Measurements from ENCODE around the gene NETO2. TPM values are rescaled to one million over a fixed set of nuclear protein-coding genes. Genes with fewer than 3 reads are reported as not detected.
"Not testable (repeated sequence)": the region's sequence is repeated elsewhere in the genome, so short reads cannot be mapped to it uniquely, and the experiment has no call there.

The NETO2 gene
- total RNA-seq, 1 donor from 2014 or later = 16.3 TPM

DNA sequence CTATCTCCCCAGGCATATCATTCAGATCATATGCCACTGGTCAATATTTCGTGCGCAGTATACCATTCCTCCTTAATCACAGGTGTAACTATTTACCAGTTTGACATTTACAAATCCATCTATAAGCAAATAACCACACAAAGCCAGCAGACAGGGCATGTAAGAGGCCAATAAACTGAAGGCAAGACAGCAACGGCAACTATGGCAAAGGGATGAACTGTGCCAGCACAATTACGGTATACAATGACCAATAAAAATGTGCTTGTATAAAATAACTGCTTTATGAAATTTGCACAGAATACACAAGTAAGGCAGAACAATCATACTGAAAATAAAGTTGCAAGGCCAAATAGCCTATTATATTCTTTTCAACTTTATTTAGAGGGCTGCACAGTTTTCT lies 9.2 kb downstream of the NETO2 start:
- DNase-seq (ENCODE audit: low spot score) = no peak

DNA sequence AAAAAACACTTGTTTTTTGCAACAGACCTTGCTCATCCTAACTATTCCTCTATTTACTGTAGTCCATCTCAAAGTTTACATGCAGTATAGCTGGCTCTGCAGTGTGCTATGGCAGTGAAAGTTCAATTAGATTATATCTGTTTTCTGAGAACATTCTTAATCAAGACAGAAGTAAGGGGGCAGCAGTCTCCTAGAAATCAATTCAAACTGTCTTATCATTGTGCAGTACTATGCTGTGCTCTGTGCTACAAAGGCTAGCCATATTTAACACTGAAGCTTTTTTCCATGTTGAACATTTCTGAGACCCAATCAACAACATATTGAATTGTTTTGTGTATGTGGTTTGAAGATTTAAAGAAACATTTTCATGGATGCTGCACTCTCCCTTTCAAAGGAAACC lies 11.4 kb downstream of the NETO2 start:
- DNase-seq (ENCODE audit: low spot score) = no peak

DNA sequence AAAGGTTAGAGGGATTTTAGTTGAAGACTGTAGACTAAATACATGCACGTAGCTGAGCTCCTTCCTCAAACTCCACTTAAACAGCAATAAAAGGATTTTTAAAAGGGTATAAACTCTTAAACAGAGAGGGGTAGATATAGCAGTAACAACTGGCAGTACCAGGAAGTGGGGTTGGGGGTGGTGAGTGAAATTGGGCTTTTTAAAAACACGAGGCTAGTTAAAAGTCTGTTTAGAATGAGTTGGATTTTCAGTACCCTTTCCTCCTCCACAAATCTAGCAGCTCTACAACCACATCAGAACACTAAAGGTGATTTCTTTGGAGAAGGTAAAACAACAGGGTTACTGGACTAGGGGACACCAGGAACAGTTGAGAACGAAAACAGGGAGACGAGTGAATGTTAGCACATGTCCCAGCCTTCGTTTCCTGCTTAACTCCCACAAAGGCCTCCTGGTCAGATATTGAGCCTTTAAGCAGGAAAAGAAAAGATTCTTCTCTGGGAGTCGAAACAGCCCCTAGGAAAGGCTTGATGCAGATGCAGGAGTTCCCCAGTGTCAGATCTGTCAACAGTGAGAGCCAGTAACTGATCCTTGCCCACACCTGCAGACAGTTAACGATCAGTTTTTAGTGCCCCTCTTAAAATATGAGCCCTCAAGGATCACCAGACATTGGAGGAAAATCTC lies 13.8 kb downstream of the NETO2 start:
- DNase-seq (ENCODE audit: low spot score) = no peak

DNA sequence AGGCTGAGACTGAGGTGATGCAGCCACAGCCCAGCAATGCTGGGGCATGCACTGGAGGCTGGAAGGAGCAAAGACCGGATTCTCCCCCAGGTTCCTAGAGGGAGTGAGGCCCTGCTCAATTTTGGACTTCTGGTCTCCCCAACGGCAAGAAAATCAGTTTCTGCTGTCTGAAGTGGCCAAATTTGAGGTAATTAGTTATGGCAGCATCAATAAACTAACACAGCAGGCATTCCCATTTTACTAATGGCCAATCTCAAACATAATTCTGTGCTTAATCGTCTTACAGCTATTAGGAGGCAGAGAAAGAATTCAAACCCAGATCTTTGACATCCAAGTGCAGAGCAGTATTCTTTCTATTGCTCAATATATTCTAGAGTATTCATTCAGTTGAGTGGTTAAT lies 16.2 kb downstream of the NETO2 start:
- no peak for DNase-seq (ENCODE audit: low spot score)

DNA sequence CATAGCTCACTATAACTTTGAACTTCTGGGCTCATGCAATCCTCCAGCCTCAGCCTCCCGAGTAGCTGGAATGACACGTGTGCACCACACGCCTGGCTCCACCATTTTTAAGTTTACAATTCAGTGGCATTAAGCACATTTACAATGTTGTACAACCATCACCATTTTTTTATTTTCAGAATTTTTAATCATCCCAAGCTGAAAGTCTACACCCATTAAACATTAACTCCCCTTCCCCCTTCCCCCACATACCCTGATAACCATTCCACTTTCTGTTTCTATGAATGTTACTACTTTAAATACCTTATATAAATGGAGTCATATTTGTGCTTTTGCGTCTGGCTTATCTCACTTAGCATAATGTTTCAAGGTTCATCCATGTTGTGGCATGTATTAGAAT lies 18.0 kb downstream of the NETO2 start:
- no peak for DNase-seq (ENCODE audit: low spot score)

DNA sequence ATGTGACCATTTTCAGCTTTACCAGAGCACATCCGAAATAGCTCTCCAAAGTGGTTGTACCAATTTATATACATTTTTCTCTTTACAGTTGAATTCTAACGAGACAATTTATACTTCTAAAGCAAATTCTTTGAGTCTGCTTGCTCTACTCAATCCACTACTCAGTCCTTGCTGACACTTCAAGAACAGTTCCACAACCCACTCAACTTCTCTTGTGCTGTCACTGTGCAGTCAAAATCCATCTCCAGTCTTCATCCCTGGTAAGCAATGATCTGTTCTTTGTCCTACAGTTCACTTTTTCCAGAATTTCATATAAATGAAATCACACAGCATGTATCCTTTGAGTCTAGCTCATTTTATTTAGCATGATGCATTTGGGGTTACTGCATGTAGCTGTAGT lies 30.6 kb downstream of the NETO2 start:
- DNase-seq (ENCODE audit: low spot score) = no peak

DNA sequence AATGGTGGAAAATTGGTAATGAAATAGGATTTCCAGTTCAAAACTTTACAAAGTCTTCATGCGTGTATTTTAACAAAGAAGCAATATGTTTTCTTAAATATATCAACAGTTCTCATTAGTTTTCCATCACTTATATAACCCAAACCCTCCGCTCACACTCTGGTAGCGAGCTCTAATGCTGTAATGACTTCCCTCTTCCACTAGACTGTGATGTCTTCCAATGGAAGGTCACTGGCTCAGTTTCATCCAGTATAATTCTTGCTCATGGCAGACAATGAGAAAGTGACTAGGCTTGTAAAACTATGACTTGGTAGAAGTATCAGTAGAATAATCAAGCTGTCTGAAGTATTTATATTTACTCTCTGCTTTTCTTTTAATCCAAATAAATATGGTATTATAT lies 32.8 kb downstream of the NETO2 start:
- DNase-seq (ENCODE audit: low spot score) = no peak

DNA sequence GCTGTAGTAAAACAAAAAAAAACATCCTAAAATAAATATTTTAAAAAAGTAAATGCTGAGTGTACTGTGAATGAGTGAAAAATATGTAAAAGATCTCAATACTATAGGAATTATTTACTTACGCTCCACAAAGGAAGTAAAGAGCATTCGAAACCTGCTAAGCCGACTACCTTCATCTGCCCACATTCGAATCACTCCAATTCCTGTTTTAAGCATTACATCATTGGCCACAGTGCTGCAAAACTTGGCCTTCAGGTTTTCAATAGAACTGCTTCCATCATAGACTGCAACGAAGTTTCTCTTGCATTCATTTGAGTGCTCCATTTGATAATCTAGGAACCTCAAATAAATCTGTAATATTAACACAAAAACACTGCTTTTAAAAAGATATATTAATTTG lies 34.4 kb downstream of the NETO2 start:
- no peak for DNase-seq (ENCODE audit: low spot score)

DNA sequence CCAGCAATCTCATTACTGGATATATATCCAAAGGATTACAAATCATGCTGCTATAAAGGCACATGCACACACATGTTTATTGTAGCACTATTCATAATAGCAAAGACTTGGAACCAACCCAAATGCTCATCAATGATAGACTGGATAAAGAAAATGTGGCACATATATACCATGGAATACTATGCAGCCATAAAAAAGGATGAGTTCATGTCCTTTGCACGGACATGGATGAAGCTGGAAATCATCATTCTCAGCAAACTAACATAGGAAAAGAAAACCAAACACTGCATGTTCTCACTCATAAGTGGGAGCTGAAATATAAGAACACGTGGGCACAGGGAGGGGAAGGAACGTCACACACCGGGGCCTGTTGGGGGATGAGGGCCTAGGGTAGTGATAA lies 40.8 kb downstream of the NETO2 start:
- not testable (repeated sequence) for DNase-seq (ENCODE audit: low spot score)

DNA sequence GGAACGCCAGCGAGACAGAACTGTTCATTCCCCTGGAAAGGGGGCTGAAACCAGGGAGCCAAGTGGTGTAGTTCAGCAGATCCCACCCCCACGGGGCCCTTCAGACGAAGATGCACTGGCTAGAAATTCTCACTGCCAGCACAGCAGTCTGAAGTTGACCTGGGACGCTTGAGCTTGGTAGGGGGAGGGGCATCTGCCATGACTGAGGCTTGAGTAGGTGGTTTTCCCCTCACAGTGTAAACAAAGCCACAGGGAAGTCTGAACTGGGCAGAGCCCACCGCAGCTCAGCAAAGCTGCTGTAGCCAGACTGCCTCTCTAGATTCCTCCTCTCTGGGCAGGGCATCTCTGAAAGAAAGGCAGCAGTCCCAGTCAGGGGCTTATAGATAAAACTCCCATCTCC lies 46.6 kb downstream of the NETO2 start:
- DNase-seq (ENCODE audit: low spot score) = not testable (repeated sequence)

DNA sequence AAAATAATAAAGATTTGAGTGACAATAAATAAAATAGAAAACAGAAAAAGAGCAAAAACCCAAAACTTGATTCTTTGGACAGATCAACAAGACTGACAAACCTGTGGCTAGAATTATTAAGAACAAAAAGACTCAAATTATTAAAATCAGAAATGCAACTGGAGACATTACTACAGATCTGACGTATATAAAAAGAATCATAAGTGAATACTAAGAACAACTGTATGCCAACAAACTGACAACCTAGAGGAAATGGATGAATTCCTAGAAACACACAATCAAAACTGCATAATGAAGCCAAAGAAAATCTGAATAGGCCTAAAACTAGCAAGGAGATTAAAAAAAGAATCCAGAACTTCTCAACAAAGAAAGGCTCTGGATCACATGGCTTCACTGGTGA lies 47.4 kb downstream of the NETO2 start:
- DNase-seq (ENCODE audit: low spot score) = no peak

DNA sequence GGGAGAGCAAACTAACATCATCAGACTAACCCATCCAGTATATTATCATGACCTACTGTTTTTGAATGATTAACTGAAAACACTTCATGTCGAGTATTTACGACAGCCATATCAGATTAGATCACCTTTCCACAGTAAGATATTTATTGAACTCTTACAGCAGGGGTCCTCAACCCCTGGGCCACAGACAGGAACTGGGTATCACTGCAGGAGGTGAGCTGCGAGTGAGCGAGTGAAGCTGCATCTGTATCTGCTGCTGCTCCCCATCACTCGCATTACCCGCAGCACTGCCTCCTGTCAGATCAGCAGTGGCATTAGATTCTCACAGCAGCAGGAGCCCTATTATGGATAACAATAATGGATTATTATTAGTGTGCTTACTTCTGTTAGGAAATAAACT lies 59.5 kb downstream of the NETO2 start:
- no peak for DNase-seq (ENCODE audit: low spot score)

DNA sequence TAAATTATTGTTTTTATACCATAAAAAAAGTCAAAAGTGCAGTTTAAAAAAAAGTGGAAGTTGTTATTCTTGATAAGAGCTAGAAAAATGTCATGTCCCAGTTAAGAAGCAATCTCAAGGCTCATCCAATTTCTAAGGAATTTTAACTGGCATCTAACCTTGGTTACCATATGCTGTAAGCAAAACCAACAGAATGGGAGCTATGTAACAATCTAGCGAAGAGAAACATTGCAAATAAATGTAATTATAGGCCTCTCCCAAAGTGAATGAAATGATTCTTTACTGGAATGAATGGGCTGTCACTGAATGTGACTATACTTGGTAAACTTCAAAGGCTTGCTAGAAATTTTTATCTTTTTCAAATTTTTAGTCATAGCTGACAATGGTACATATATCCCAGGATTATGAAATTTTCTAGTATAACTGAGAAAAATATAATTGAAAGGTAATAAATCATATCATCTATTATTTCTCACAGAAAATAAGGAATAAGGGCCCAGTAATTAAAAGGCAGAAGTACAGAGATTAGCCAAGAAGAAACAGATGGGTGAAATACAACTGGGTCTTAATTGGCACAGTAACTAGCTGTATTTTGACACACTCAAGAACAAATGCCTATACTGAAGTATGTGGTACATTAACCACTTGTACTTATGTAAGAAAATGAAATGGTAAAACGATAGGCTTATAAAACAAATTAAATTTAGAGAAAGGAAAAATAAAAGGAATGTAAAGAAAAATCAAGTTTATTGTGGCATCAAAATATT lies 61.5 kb downstream of the NETO2 start:
- no peak for DNase-seq (ENCODE audit: low spot score)

DNA sequence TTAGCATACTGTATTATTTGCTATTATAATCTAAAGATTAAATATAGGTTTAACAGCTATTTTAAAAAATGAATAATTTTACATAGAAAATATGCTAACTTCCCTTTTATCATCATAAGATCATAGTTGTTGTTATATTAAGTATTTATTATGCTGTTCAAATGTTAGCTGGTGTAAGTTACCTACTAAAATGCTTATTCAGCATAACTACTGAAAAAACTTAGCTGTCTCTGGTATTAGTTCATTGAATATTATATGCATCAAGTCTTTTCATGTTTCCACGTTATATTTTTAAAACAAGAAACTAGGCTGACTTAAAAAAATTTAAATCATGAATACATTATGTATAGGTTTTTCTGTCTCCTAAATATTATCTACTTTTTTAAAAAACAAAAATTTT lies 62.6 kb downstream of the NETO2 start:
- DNase-seq (ENCODE audit: low spot score) = no peak

DNA sequence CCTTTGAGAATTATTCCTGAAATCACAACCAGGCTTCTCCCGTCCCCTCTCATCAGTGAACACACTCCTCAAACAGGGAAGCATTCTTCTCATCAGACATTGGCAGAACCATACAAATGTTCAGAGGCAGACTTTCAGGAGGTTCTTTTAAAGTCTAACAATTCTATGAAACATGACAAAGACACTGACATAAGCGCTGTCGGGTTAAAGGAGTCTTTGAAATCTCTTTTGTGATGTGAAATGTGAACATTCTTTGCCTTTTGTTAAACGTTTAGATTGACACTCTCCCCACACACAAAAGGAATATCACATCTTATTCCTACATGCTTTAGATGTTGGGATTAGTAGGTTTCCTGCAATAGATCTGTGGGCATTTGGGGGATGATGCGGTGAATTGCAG lies 63.9 kb downstream of the NETO2 start:
- no peak for DNase-seq (ENCODE audit: low spot score)

DNA sequence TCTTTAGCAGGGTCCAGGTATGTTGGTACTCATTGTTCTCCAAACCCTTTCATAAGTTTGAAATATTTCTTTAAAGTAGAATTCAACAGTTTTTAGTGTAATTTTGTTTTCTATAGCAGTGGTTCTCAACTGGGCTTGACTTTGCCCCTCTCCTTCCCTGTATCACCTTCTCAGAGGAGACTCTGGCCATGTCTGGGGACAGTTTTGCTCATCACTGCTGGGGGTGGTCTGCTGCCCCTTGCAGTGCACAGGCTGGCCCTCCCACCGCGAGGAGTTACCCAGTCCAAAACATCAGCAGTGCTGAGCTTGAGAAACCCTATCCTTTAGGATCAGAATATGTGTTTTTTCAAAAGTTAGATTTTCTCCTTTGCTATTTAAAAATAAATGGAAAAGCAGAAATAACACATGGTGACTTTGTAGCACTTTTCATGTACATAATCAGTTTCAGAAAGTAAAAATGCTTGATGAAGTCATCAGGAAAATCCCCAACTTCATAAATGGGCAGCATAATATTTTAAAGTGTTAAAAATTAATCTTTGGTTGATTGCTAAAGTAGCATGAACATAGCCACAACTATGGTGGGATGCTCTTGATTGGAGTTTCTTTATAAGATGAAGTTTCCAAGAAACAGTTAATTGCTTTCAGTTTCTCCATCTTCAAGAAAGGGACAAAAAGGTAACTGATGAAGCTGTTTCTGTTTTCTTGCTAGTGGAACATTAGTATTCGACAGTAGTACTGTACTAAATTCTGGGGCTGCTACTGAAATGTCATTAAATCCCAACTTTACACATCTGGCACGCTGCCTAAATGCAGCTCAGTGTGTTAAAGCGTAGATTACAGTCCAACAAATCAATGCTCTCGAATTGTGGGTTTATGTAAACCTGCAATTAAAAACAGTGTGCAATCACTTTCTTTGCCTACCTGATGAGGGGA lies 70.3 kb downstream of the NETO2 start:
- no peak for DNase-seq (ENCODE audit: low spot score)

DNA sequence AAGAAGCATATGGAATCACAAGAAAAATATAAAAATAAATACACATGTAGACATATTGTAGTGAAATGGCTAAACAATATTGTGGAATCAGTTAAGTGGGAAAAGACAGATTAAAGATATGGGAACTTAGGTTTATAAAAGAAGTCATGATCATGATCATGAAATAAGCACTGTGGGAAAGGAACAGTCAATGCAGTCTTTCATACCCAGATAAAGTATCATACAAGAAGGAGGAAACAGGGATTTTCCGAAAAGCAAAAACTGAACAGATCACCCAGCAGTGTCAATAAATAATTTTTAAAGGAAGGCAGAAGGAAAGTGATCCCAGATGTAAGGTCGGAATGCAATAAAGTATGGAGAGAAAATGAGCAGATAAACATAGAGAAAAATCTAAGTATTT lies 71.6 kb downstream of the NETO2 start:
- DNase-seq (ENCODE audit: low spot score) = no peak

DNA sequence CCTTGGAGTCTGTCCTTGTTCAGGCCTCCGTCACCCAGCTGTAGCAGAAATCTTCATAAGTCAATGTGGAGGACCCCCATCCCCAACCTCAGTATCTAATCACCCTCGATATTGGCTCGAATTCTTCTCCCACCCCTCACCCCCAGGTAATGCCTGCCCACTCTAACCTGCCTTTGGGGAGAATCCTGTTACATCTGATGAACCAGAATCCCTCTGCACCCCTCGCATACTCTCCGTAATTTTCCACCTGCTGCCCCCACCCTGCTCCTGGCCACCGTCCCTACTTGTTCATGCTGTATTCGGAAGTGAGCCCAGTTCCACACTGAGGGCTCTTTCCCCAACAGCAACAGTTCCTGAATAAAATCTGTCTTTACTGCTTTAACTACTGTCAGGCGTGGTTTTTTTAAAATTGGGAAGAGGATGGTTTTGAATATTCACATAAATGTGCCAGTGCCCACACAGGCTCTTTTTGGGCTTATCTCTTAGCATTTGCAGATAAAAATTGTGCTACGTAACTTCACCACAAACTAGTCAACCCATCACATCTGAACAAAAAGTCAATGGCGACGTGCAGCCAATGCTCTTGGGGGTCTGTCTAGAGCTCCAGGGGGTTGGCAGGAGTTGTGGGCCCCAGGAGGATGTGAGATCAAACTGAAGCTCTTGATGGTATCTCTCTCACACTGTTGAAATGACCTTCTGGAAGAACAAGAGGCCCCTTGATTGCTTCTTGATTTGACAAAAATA lies 73.7 kb downstream of the NETO2 start:
- DNase-seq (ENCODE audit: low spot score) = no peak

DNA sequence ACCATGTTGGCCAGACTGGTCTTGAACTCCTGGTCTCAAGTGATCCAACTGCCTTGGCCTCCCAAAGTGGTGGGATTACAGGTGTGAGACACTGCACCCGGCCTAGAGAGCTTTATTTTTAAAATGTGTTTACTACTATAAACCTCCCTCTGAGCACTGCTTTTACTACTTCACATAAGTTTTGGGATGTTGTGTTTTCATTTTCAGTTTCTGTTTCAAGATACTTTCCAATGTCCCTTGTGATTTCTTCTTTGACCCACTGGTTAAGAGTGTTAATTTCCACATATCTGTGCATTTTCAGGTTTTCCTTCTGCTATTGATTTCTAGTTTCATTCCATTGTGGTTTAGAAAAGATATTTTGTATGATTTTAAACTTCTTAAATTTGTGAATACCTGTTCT lies 74.4 kb downstream of the NETO2 start:
- no peak for DNase-seq (ENCODE audit: low spot score)

DNA sequence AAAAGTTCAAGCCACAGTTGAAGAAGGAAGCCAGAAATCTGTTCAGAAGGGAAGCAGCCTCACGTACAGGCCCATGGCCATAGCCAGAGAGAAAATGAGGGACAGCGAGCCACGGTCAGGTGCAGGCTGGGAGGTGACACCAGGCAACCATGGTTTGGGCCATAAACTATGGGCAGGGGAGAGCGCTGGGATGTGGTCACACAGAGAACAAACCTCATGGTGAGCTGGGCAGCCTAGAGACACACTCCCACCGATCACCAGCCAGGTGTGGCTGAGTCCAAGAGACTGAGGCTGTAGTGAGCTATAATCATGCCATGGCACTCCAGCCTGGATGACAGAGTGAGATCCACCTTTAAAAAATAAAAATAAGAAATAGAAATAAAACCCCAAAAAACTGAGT lies 76.5 kb downstream of the NETO2 start:
- DNase-seq (ENCODE audit: low spot score) = no peak

DNA sequence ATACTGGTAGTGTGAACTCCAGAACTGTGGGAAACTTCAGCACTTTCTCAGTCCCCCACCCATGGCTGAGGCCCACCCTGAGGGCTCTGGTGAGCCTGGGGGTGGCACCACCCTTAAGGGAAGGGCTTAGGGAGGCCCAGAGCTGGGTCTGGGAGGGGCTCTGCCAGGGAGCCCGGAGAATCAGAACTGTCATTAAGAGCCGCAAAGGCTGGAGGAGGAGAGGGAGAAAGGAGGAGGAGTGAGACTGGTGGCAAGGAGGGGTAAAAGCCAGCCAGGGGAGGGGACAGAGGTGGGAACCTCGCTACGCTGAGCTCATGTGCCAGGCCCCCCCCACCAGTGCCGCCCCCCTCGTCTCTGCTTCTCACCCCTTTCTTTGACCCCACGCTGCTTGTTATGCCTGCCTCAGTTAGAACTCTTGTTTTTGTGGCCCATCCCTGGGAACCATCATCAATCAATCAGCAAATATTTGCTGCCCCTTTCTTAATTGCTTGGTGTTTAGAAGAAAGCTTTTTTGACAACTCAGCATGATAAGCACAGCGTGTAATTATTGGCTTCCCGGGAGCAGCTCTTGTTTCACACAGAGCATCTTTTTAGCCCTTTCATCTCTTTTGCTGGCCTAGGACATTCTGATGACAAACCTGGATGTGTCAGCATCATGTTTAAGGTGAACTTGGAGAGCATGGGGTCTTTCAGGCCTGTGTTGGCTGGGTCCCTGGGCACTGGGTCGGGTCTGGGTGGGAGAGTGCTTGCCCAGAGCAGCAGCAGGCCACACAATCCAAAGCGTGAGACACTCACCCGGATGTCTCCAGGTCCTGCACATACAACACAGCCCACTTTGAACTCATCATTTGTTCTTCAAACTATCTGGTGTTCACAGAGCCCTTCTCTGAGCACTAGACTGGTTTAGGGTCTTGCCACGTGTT lies 77.7 kb downstream of the NETO2 start:
- no peak for DNase-seq (ENCODE audit: low spot score)
